Thoracic aorta (tissue), 2 donors: ENCODE data around the gene CHPT1. TPM values are rescaled to one million over a fixed set of nuclear protein-coding genes. Genes with fewer than 3 reads are reported as not detected.

ENCODE experiments used
- ATAC-seq: fragments of 150-250 bp; one replicate; pipeline ENCODE4 v1.8.0; 2017; ENCODE audit warnings: low read depth; ENCODE audit not compliant: insufficient number of reproducible peaks, low FRiP score
- DNase-seq: peaks from one replicate; pipeline ENCODE4 v3.0.0-alpha.2; 2020; ENCODE audit warnings: low spot score
- H3K27ac ChIP-seq, 2 donors: fragments of 200-600 bp; sonication (generic); 1 replicate in 1 of 2; 2 replicates in 1 of 2; pipeline ENCODE4 v1.5.1; 2016; ENCODE audit warnings: mild to moderate bottlenecking in 2 of 2, moderate library complexity in 2 of 2
- H3K27me3 ChIP-seq: fragments of 200-600 bp; sonication (generic); replicated peaks from 2 replicates; pipeline ENCODE4 v1.6.0; 2016; ENCODE audit warnings: mild to moderate bottlenecking; ENCODE audit not compliant: insufficient read depth
- H3K36me3 ChIP-seq: fragments of 200-600 bp; sonication (generic); one replicate; pipeline ENCODE4 v1.5.1; 2016
- H3K4me1 ChIP-seq, 2 donors: fragments of 200-600 bp; sonication (generic); 1 replicate in 1 of 2; 2 replicates in 1 of 2; pipeline versions ENCODE4 v1.5.1 to v1.6.0; 2016; ENCODE audit warnings: low read depth in 2 of 2, mild to moderate bottlenecking in 1 of 2; ENCODE audit not compliant: control insufficient read depth in 1 of 2
- H3K4me3 ChIP-seq: fragments of 200-600 bp; sonication (generic); 2 replicates; pipeline ENCODE4 v1.5.1; 2016; ENCODE audit warnings: mild to moderate bottlenecking
- H3K9me3 ChIP-seq: fragments of 200-600 bp; sonication (generic); 2 replicates; pipeline ENCODE4 v1.5.1; 2016
- CTCF ChIP-seq: fragments of 200-600 bp; sonication (generic); IDR thresholded peaks from one replicate; pipeline ENCODE4 v1.5.1; 2019; ENCODE audit warnings: antibody characterized with exemption
- total RNA-seq, 2 donors: library from RNA; depleted of rRNA; stranded (reverse); fragments of >200 nt; gene quantifications; one replicate each; pipeline versions ENCODE4 v1.1.0 to v1.2.3, GENCODE V29; 2016

CHPT1 gene
- total RNA-seq, 2 donors from 2014 or later, result 47.6 to 64.2 TPM

- Histone ChIP-seq H3K9me3 (no peaks in the 10 kb centered on the region), H3K27ac (no peak overlapping the region), H3K4me1 (no peaks in the 10 kb centered on the region), H3K36me3 (no peaks in the 10 kb centered on the region), H3K27me3 (no peaks in the 10 kb centered on the region), H3K4me3 (no peak overlapping the region)
- ATAC-seq, result no peak
- TF ChIP-seq CTCF, result no peak
- no peak for DNase-seq
Measured at GRCh38 chr12:101720118-101720517, 22.7 kb downstream of the CHPT1 start.

- ATAC-seq, result no peak
Measured at GRCh38 chr12:101722392-101722791, 25.0 kb downstream of the CHPT1 start.

GRCh38 chr12:101727098-101727497, 29.7 kb downstream of the CHPT1 start:
- no peaks in the 10 kb centered on the region for H3K27me3 ChIP-seq
- ATAC-seq, result no peak
- no peak for TF ChIP-seq CTCF
- no peak overlapping the region for H3K4me3 ChIP-seq
- no peak overlapping the region for H3K27ac ChIP-seq
- H3K4me1 ChIP-seq, result no peaks in the 10 kb centered on the region
- no peaks in the 10 kb centered on the region for H3K9me3 ChIP-seq
- no peak for DNase-seq
- H3K36me3 ChIP-seq, result peaks cover 14% of the 10 kb centered on the region

More at GRCh38 chr12:101722392-101722791, 25.0 kb downstream of the CHPT1 start:
- DNase-seq, result no peak
- Histone ChIP-seq H3K27ac (no peak overlapping the region), H3K9me3 (no peaks in the 10 kb centered on the region), H3K4me1 (no peaks in the 10 kb centered on the region), H3K36me3 (peaks cover 6% of the 10 kb centered on the region), H3K27me3 (no peaks in the 10 kb centered on the region), H3K4me3 (no peak overlapping the region)
- TF ChIP-seq CTCF, result no peak

GRCh38 chr12:101729842-101730241, 32.4 kb downstream of the CHPT1 start:
- no peaks in the 10 kb centered on the region for H3K9me3 ChIP-seq
- H3K27ac ChIP-seq, result no peak overlapping the region
- no peaks in the 10 kb centered on the region for H3K4me1 ChIP-seq
- peaks cover 17% of the 10 kb centered on the region for H3K36me3 ChIP-seq
- no peaks in the 10 kb centered on the region for H3K27me3 ChIP-seq
- no peak overlapping the region for H3K4me3 ChIP-seq
- no peak for ATAC-seq
- DNase-seq, result no peak
- no peak for TF ChIP-seq CTCF

GRCh38 chr12:101732318-101732717, 34.9 kb downstream of the CHPT1 start:
- DNase-seq (no peak), ATAC-seq (no peak)
- Histone ChIP-seq H3K4me3 (no peak overlapping the region), H3K27me3 (no peaks in the 10 kb centered on the region), H3K4me1 (no peaks in the 10 kb centered on the region), H3K27ac (no peak overlapping the region), H3K9me3 (no peaks in the 10 kb centered on the region), H3K36me3 (peaks cover 11% of the 10 kb centered on the region)
- no peak for TF ChIP-seq CTCF
